Germinal center (tissue), 1 donor: Measurements from ENCODE around the gene FTO.

Experiments
- DNase-seq: peaks from one replicate; pipeline ENCODE4 v3.0.0; 2012; ENCODE audit warnings: mixed read lengths, low spot score

Gene FTO

GRCh38 chr16:54094641-54095040 lies 390.7 kb downstream of the FTO start:
- DNase-seq, result no peak

- DNase-seq, result no peak
Observed at GRCh38 chr16:54096607-54097006, 392.7 kb downstream of the FTO start.

- DNase-seq, result no peak
Observed at GRCh38 chr16:54097774-54098173, 393.8 kb downstream of the FTO start.

- DNase-seq, result no peak
Observed at GRCh38 chr16:54098247-54098646, 394.3 kb downstream of the FTO start.

- DNase-seq, result no peak
Observed at GRCh38 chr16:54099627-54100026, 395.7 kb downstream of the FTO start.

DNA sequence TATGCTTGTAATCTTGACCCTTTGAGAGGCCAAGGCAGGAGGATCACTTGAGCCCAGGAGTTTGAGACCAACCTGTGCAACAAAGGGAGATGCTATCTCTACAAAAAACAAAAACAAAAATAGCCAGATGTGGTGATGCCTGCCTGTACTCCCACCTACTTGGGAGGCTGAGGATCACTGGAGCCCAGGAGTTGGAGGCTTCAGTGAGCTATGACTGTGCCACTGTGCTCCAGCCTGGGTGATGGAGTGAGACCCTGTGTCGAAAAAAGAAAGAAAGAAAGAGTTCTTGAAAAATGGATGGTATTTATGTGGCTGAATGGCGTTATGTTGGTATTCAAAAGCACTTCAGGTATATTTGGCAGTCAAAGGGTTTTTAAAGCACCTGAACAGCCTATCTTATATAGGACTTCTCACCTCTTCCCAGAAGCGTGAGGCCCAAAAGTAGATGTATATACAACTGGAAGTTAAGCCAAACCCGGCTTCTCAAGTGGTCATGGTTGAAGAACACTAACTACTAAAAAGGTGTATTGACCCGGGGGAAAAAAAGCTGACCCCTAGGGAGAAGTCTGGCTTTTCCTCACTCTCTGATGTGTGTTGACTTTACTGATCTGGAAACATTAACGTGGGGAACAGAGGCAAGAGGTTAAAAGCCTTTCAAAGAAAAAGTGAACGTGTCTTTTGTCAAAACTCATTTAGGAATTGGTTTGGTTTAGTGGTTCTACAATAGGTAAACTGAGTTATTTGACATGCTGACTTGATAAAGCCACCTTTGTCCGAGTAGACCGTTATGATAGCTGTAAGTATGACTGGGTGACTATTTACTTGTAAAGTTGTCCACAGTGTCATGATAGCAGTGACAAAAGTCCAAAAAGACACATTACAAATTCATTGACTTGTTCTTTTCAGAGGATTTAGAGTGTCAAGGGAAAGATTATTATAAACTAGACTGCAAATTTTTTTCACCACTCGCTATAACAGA lies 399.2 kb downstream of the FTO start:
- no peak for DNase-seq

GRCh38 chr16:54106057-54106456 lies 402.1 kb downstream of the FTO start:
- no peak for DNase-seq

DNA sequence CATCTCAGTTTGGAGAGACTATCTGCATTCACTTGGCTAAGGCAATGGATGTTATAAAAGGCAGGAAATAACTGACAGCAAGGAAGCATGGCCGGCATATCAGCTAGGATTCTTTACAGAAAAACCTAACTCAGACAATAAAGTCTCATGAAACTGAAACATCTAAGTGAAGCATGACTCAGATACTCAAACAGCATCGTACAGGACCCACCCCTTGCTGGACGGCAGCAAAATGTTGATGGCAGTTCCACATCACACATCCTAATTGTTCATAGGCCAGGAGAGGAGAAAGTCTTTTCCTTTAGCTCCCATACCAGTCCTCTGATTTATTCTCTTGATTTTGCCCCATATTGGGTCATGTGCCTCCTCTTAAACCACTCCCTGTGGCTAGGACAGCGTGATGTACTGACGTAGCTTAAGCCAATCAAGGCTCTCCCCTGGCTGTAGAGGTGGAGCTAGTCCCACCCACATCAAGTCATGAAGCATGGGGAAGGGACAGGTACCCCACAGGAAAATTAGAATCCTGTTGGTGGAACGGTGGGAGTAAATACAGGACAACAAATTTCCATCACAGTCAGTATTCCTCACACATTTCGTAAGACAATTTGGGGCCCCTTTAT lies 403.7 kb downstream of the FTO start:
- no peak for DNase-seq

DNA sequence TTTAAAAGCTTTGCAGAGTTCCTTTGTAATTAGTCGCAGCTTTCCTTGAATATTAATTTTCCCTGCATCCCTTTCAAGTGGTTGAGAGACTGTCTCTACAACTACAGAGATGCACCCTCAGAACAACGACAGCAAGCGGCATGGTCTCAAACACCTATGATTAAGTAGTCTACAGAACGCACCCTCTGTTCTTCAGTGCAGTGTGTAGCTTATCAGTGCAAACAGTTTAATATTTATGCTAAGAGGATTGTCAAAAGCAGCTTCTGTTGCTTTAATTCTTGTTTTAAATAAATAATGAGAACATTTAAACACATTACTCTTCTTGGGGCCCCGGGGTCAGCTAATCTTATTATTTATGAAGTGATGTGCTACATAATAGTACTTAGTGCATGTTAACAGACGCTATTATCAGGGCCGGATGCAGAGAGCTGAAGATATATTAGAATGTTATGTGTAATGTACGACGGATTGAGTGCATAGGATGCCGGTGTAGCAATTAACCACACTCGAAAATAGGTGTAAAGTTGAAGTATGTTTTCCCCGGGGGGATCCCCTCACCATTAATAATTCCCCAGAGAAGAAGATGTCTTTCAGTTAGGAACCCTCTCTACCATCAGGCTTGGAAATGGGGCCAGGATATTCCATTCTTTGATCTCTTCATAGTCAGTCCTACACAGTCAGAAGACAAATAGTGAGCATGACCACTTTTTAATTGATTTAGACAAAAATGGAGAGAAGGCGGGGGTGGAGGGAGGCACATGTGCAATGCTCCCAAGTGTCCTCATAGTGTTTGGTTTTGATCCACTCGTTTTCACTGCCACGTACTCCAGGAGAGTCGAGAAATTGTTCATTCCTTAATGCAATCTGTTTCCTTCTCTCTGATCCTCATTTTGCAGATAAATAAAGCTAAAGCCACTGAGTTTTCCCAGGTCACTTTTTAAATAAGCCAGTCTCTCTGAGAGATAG lies 406.3 kb downstream of the FTO start:
- no peak for DNase-seq

DNA sequence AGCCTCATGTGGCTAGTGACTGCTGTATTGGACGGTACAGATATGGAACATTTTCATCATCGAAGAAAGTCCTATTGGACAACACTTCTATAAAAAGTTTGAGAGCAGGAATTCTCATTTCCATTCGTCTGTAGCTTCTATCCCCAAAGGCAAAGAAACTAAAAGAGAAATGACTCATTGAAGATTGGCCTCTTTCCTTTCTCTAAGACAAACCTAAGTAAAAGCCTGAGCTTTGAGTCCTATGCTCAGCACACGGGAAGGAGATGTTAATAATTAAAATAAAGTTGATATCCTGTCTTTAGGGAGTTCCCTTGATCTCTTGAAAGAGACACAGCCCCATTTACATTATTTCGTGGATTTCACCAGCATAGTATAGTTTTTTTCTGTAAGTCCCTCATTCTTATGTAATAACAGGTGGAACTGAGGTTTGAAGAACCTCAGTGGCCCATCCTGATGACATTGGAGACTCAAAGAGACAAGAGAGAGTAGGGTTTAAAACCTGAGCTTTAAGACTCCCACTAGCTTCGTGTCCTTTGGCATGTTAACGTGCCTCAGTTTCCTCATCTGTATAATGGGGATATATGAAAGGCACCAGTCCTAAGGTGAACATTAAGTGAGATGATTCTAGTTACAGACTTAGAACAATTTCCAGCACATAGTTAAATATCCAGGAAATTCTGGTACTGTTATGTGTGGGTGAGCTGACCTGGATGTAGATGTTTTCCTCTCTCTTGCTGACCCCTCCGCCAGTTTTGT lies 408.7 kb downstream of the FTO start:
- no peak for DNase-seq

DNA sequence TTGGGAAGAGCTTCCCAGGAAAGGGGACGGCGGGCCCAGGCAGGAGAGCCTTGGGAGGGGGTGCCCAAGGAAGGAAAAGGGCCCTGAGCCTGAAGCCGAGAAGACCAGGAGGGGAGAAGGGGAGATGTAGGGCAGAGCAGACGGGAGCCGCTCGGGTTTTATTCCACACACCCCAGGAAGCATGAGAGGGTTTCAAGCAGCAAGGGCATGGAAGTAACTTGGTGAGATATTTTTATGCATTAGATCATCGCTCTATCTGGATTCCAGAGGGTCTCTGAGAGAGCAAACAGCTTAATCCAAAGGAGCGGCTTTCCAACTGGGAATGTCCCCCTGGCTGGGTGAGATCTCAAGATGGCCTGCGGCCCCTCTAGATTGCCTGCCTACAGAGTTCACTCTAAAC lies 411.6 kb downstream of the FTO start:
- DNase-seq, result no peak

DNA sequence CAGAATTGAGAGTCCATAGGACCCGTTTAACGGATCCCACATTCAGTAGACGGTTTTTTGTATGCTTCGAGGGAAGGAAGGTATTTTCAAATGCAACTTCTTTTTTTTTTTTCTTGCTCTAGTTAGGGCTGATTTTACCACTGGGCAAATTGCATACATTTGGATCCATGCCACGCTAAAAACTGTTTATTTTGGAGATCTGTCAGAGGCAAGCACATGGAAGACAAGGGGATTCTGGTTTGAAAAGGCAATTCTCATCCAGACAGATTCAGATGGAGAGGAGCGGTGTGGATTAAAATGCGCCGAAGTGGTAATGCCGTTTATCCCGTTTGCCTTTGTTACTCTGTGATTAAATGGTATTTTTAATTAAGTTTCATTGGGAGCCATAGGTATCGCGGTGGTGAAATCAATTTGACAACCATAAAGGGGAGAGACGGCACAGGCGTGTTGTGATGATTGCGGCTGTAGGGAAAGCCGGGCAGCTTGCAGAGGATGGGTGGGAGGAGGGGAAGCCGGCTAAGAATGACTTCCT lies 412.2 kb downstream of the FTO start:
- no peak for DNase-seq

DNA sequence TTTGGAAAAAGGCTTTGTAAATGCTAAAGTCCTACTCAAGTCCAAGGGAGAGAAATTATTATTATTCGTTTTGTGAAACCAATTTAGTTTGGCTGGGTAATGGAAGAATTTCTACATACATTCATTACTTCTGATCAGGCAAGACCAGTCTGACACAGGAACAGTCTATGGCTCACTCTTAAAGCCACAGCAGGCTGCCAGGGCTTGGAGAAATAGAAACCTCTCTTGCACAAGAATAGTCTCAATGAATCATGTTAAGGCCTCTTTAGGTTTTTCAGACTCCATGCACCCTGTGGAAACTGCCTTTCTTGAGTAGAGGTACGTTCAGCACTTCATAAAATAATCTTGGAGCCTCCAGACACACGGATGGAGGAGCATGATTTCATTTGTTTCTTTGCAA lies 414.9 kb downstream of the FTO start:
- DNase-seq, result no peak

- DNase-seq, result no peak
Observed at GRCh38 chr16:54120846-54121480, 417.0 kb downstream of the FTO start.

- DNase-seq, result no peak
Observed at GRCh38 chr16:54121539-54122295, 417.8 kb downstream of the FTO start.

GRCh38 chr16:54123766-54124165 lies 419.8 kb downstream of the FTO start:
- DNase-seq, result no peak

- DNase-seq, result no peak
Observed at GRCh38 chr16:54125751-54126655, 422.0 kb downstream of the FTO start.

GRCh38 chr16:54126907-54127306 lies 423.0 kb downstream of the FTO start:
- no peak for DNase-seq
